ENCODE results near the gene RNASE8. TPM values are rescaled to one million over a fixed set of nuclear protein-coding genes. Genes with fewer than 3 reads are reported as not detected.

The RNASE8 gene
- total RNA-seq, 1 donor from 2014 or later: not detected

- Mint-ChIP-seq H3K36me3 (no peaks in the 10 kb centered on the region), H3K4me1 (peaks cover 7% of the 10 kb centered on the region), H3K27ac (no peak overlapping the region), H3K4me3 (no peak overlapping the region), H3K9me3 (no peaks in the 10 kb centered on the region), H3K27me3 (ENCODE audit: low read depth) (no peaks in the 10 kb centered on the region)
- DNase-seq (ENCODE audit: low spot score in 2 of 2, unreplicated experiment in 2 of 2): no peak
- TF ChIP-seq, protein P1, sequence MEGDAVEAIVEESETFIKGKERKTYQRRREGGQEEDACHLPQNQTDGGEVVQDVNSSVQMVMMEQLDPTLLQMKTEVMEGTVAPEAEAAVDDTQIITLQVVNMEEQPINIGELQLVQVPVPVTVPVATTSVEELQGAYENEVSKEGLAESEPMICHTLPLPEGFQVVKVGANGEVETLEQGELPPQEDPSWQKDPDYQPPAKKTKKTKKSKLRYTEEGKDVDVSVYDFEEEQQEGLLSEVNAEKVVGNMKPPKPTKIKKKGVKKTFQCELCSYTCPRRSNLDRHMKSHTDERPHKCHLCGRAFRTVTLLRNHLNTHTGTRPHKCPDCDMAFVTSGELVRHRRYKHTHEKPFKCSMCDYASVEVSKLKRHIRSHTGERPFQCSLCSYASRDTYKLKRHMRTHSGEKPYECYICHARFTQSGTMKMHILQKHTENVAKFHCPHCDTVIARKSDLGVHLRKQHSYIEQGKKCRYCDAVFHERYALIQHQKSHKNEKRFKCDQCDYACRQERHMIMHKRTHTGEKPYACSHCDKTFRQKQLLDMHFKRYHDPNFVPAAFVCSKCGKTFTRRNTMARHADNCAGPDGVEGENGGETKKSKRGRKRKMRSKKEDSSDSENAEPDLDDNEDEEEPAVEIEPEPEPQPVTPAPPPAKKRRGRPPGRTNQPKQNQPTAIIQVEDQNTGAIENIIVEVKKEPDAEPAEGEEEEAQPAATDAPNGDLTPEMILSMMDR (IDR thresholded peaks at IDR 0.05; ENCODE audit: unreplicated experiment): no peak
Measured at GRCh38 chr14:21050597-21050996, 7.0 kb upstream of the RNASE8 start.

DNA sequence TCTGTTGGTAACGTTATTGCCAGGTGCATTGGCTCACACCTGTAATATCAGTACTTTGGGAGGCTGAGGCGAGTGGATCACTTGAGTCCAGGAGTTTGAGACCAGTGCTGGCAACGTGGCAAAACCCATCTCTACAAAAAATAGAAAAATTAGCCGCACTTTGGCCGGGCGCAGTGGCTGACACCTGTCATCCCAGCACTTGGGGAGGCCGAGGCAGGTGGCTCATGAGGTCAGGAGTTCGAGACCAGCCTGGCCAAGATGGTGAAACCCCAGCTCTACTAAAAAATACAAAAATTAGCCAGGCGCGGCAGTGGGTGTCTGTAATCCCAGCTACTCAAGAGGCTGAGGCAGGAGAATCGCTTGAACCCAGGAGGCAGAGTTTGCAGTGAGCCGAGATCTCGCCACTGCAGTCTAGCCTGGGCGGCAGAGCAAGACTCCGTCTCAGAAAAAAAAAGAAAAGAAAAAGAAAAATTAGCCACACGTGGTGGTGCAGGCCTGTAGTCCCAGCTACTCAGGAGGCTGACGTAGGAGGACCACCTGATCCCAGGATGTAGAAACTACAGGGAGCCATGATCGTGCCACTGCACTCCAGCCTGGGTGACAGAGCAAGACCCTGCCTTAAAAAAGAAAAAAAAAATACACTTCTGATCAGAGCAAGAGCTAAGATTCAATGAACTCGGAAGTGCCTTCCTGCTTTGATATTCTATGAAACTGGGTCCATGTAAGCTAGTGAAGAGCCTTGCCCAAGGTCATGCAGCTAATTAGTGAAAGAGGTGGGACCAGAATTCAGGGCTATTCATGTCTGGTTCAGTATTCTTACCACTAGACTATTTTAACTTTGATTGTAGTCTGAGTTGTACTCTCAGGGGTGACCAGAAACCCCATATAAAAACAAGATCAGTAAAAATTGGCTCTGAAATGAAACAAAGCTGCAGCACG is 4.2 kb upstream of the RNASE8 start:
- no peak for DNase-seq (ENCODE audit: low spot score in 2 of 2, unreplicated experiment in 2 of 2)
- Mint-ChIP-seq H3K9me3 (no peaks in the 10 kb centered on the region), H3K4me1 (peaks cover 11% of the 10 kb centered on the region)

DNA sequence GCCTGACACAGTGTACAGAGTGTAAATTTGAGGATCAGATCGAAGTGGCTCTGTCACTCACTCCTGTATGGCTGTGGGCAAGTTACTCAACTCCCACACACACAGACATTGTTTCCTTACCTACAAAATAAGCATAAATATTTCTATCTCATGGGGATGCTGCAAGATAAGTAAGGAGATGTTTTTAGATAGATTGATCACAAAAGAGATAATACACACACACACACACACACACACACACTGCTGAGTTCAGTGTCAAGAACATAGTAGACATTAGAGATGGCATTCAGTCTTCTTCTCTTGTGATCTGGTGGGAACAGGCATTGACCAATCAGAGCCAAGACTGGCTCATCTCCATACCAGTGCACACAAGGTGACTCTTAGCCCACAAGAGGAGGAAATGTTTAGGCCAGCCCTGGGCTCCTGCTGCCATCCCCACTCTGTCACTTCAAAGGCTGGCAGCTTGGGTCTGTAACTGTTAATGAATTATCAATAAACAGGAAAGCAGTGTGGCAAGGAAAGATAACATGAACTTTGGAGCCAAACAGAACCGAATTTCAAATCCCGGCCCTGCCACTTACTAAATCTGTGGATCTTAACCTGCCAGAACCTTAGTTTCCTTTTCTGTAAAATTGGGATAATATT is 3.4 kb upstream of the RNASE8 start:
- H3K4me3 Mint-ChIP-seq: no peak overlapping the region
- H3K4me1 Mint-ChIP-seq: peaks cover 12% of the 10 kb centered on the region
- no peak overlapping the region for H3K27ac Mint-ChIP-seq
- H3K27me3 Mint-ChIP-seq (ENCODE audit: low read depth): no peaks in the 10 kb centered on the region
- TF ChIP-seq, protein P1 (IDR thresholded peaks at IDR 0.05; ENCODE audit: unreplicated experiment): no peak
- H3K36me3 Mint-ChIP-seq: no peaks in the 10 kb centered on the region
- no peak for DNase-seq (ENCODE audit: low spot score in 2 of 2, unreplicated experiment in 2 of 2)
- H3K9me3 Mint-ChIP-seq: no peaks in the 10 kb centered on the region

More for the DNA sequence above, 4.2 kb upstream of the RNASE8 start:
- TF ChIP-seq, protein P1 (IDR thresholded peaks at IDR 0.05; ENCODE audit: unreplicated experiment): no peak
- Mint-ChIP-seq H3K27me3 (ENCODE audit: low read depth) (no peaks in the 10 kb centered on the region), H3K36me3 (no peaks in the 10 kb centered on the region), H3K4me3 (no peak overlapping the region), H3K27ac (no peak overlapping the region)

- Mint-ChIP-seq H3K27me3 (ENCODE audit: low read depth) (no peaks in the 10 kb centered on the region), H3K4me3 (no peak overlapping the region), H3K36me3 (no peaks in the 10 kb centered on the region), H3K4me1 (peaks cover 12% of the 10 kb centered on the region), H3K9me3 (no peaks in the 10 kb centered on the region), H3K27ac (no peak overlapping the region)
- TF ChIP-seq, protein P1 (IDR thresholded peaks at IDR 0.05; ENCODE audit: unreplicated experiment): no peak
- DNase-seq (ENCODE audit: low spot score in 2 of 2, unreplicated experiment in 2 of 2): no peak
Measured at GRCh38 chr14:21054768-21055145, 2.9 kb upstream of the RNASE8 start.

DNA sequence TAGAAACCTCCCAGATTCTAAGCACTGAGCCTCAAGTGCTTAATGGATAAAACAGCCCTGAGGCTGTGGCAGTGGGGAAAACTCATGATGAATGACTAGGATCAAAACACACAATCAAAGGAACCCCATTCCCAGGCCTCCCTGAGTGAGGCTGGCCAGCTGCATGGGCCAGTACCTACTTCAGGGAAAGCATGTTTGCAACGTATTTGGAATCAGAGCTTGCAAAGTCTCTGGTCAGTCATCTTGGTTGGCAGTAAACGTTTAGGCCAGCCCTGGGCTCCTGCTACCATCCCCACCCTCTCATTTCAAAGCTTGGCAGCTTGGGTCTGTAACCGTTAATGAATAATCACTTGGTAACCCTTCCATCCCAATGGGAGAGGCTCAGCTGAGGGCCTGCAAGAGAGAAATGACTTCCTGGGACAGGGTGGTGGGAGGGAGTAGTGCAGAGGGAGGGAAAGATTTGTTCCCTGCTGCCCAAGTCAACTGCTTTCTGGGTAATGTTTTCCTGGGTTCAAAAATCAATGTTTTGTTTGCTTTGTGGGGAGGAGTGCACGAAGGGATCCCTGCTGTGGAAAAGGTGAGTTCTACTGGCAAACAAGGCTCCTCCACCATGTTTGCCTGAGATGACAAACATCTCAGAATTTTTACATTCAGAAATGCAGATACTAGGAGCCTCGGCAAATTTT is 2.0 kb upstream of the RNASE8 start:
- Mint-ChIP-seq H3K27me3 (ENCODE audit: low read depth) (no peaks in the 10 kb centered on the region), H3K9me3 (no peaks in the 10 kb centered on the region), H3K36me3 (no peaks in the 10 kb centered on the region), H3K4me3 (no peak overlapping the region), H3K27ac (no peak overlapping the region), H3K4me1 (peaks cover 12% of the 10 kb centered on the region)
- DNase-seq (ENCODE audit: low spot score in 2 of 2, unreplicated experiment in 2 of 2): no peak
- TF ChIP-seq, protein P1 (IDR thresholded peaks at IDR 0.05; ENCODE audit: unreplicated experiment): no peak

All from mesothelial cell of epicardium (in vitro differentiated cells).